ENCODE data around the gene NUP58. TPM values are rescaled to one million over a fixed set of nuclear protein-coding genes. Genes with fewer than 3 reads are reported as not detected.

NUP58 gene, protein sequence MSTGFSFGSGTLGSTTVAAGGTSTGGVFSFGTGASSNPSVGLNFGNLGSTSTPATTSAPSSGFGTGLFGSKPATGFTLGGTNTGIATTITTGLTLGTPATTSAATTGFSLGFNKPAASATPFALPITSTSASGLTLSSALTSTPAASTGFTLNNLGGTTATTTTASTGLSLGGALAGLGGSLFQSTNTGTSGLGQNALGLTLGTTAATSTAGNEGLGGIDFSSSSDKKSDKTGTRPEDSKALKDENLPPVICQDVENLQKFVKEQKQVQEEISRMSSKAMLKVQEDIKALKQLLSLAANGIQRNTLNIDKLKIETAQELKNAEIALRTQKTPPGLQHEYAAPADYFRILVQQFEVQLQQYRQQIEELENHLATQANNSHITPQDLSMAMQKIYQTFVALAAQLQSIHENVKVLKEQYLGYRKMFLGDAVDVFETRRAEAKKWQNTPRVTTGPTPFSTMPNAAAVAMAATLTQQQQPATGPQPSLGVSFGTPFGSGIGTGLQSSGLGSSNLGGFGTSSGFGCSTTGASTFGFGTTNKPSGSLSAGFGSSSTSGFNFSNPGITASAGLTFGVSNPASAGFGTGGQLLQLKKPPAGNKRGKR
- 10 to 100 TPM; 39.9 to 65.6 (median 56.9) TPM for total RNA-seq

GRCh38 chr13:25301347-25302113 is at the start of gene NUP58:
Gene NUP58, plus strand, starts transcription at chr13:25301625. Its CDS starts 149 bp downstream, at chr13:25301774.
- intact Hi-C loops (cut with DNase I; ENCODE audit: low total_unique reads) = loop anchor here (1.0 kb wide), 1 partner anchor 14 kb away; the partner anchor contains the start of gene MTMR6
- in situ Hi-C loops (cut with MboI; ENCODE audit: low sequenced_read_pairs in 4 of 4) = no loop called here
- H3K4me1 ChIP-seq = peaks cover 11 to 12% of the 10 kb centered on the region in 2 donors
- DNase-seq (peak; percentile 90 to 91), ATAC-seq (peak; percentile 99)
- H3K9me3 ChIP-seq = no peaks in the 10 kb centered on the region
- TF ChIP-seq, protein P1, sequence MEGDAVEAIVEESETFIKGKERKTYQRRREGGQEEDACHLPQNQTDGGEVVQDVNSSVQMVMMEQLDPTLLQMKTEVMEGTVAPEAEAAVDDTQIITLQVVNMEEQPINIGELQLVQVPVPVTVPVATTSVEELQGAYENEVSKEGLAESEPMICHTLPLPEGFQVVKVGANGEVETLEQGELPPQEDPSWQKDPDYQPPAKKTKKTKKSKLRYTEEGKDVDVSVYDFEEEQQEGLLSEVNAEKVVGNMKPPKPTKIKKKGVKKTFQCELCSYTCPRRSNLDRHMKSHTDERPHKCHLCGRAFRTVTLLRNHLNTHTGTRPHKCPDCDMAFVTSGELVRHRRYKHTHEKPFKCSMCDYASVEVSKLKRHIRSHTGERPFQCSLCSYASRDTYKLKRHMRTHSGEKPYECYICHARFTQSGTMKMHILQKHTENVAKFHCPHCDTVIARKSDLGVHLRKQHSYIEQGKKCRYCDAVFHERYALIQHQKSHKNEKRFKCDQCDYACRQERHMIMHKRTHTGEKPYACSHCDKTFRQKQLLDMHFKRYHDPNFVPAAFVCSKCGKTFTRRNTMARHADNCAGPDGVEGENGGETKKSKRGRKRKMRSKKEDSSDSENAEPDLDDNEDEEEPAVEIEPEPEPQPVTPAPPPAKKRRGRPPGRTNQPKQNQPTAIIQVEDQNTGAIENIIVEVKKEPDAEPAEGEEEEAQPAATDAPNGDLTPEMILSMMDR (IDR thresholded peaks at IDR 0.05 in 4 of 5, conservative IDR thresholded peaks at IDR 0.05 in 1 of 5) = peak in 1 of 5 experiments; percentile 14
- TF ChIP-seq POLR2A (IDR thresholded peaks at IDR 0.05) = peak; percentile 74 to 84
- peak within 1 kb of the TSS; percentile 87 to 90 (median 88) for H3K27ac ChIP-seq
- peaks cover 0 to 10% of the 10 kb centered on the region in 2 donors for H3K36me3 ChIP-seq
- H3K4me3 ChIP-seq = peak within 1 kb of the TSS; percentile 75 to 85 (median 78)
- H3K27me3 ChIP-seq = no peaks in the 10 kb centered on the region

GRCh38 chr13:25252225-25252624 is 49.2 kb upstream of the NUP58 start:
- no peak for DNase-seq
- H3K4me3 ChIP-seq = no peak overlapping the region
- intact Hi-C loops (cut with DNase I; ENCODE audit: low total_unique reads) = no loop called here
- no peak for ATAC-seq
- H3K4me1 ChIP-seq = no peaks in the 10 kb centered on the region
- H3K27ac ChIP-seq = no peak overlapping the region
- H3K27me3 ChIP-seq = no peaks in the 10 kb centered on the region
- peaks cover 3 to 76% of the 10 kb centered on the region in 2 donors for H3K36me3 ChIP-seq
- in situ Hi-C loops (cut with MboI; ENCODE audit: low sequenced_read_pairs in 4 of 4) = no loop called here
- no peak for TF ChIP-seq POLR2A (IDR thresholded peaks at IDR 0.05)
- TF ChIP-seq, protein P1 (IDR thresholded peaks at IDR 0.05 in 4 of 5, conservative IDR thresholded peaks at IDR 0.05 in 1 of 5) = no peak
- H3K9me3 ChIP-seq = no peaks in the 10 kb centered on the region

GRCh38 chr13:25252752-25253151 is 48.7 kb upstream of the NUP58 start:
- in situ Hi-C loops (cut with MboI; ENCODE audit: low sequenced_read_pairs in 4 of 4) (no loop called here), intact Hi-C loops (cut with DNase I; ENCODE audit: low total_unique reads) (no loop called here)
- Histone ChIP-seq H3K4me3 (no peak overlapping the region), H3K27ac (no peak overlapping the region), H3K9me3 (no peaks in the 10 kb centered on the region), H3K27me3 (no peaks in the 10 kb centered on the region), H3K4me1 (no peaks in the 10 kb centered on the region), H3K36me3 (peaks cover 3 to 81% of the 10 kb centered on the region in 2 donors)
- DNase-seq (no peak), ATAC-seq (no peak)
- TF ChIP-seq, protein P1 (IDR thresholded peaks at IDR 0.05 in 4 of 5, conservative IDR thresholded peaks at IDR 0.05 in 1 of 5) = no peak
- no peak for TF ChIP-seq POLR2A (IDR thresholded peaks at IDR 0.05)

DNA sequence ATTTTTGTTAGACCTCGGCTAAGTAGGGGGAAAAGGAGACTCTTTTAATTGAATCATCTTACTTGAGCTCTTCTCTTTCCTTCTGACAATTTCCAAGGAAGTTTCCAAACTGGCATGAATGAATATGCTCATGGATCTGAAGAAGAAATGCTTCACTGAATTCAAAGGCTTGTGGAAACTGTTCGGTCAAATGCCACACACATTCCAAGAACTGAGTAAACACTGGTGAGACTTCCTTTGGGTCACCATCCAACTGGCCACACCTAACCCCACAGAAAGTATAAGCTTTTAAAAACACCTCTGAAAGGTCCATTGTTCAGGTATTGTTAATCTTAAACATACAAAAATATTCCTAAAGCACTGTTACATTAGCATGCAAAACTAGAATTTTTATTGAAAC is 47.7 kb upstream of the NUP58 start:
- H3K36me3 ChIP-seq = peaks cover 3 to 89% of the 10 kb centered on the region in 2 donors
- TF ChIP-seq, protein P1 (IDR thresholded peaks at IDR 0.05 in 4 of 5, conservative IDR thresholded peaks at IDR 0.05 in 1 of 5) = no peak
- TF ChIP-seq POLR2A (IDR thresholded peaks at IDR 0.05) = no peak
- intact Hi-C loops (cut with DNase I; ENCODE audit: low total_unique reads) = no loop called here

More for the DNA sequence above, 47.7 kb upstream of the NUP58 start:
- H3K4me3 ChIP-seq = no peak overlapping the region
- in situ Hi-C loops (cut with MboI; ENCODE audit: low sequenced_read_pairs in 4 of 4) = no loop called here
- DNase-seq = no peak
- no peaks in the 10 kb centered on the region for H3K4me1 ChIP-seq
- no peaks in the 10 kb centered on the region for H3K27me3 ChIP-seq
- ATAC-seq = no peak
- no peak overlapping the region for H3K27ac ChIP-seq
- H3K9me3 ChIP-seq = no peaks in the 10 kb centered on the region

Measured in gastrocnemius medialis (tissue), 4 donors.